NCI-H82 treated with DMSO at 0.1 percent for 48 hours (cell line): Measurements from ENCODE around the gene PORCN.

Experiments
- DNase-seq: peaks from one replicate; lab custom pipeline; 2025; ENCODE audit not compliant: unreplicated experiment; lab: John Stamatoyannopoulos, UW

PORCN gene

DNA sequence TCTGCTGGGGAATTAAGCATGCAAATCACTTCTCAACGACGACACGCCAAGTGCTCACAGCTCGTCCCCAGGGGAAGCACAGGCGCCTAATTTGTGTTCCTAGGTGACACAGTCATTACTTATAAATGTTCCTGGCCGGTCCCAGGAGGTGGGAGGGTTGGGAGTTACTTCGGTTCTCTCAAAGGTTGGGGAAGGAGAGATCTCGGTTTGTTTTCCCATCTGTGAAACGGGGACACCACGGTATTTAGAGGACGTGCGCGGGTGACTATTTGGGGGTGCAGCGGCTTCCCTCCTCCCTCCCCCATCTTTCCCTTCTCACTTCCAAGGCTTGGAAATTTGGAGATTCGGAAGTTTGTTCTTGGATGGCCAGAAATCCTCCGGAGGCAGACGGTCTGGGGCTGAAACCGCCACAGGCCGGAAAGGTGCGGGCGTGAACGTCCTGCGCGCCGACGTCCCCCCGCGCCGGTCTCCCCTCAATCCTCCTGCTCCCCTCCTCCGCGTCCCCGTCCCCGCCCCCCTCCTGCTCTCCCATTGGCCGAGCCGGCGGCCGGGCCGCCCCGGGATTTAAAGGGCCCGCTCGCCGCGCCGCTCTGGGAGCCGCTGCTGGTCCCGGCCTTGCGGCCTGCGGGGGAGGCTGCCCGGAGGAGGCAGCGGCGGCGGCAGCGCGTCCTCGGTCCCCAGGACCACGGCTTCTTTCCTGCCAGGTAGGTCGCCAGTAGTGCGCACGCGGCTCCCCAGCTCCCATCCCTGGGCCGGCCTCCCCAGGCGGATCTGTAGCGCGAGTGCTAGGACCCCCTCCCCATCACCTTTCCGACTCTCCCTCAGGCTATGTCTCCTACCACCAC, at the start of gene PORCN:
Gene PORCN, plus strand, starts transcription at position 593 of the 845 bp plus-strand sequence. CDS start 829 bp downstream, outside the sequence.
- peak; percentile 19 for DNase-seq

GRCh38 chrX:48459483-48459882, 49.3 kb upstream of the PORCN start:
- DNase-seq, result no peak

DNA sequence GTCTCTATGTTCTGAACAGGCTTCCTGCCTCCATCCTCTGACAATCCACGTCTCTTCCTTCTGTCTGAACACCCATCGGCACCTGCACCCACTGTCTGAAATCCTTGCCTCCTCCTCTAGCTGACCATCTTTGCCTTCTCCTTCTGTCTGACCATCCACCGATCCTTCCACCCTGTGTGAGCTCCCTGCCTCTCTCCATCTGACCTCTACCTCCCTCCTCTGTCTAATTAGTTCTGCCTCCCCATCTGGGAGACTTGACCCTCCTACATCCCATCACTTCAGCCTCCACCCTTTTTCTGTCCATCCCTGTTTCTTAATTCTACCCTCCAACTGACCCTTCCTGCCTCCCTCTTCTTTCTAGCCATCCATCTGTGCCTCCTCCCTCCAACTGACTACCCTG, 48.8 kb upstream of the PORCN start:
- DNase-seq, result no peak

DNA sequence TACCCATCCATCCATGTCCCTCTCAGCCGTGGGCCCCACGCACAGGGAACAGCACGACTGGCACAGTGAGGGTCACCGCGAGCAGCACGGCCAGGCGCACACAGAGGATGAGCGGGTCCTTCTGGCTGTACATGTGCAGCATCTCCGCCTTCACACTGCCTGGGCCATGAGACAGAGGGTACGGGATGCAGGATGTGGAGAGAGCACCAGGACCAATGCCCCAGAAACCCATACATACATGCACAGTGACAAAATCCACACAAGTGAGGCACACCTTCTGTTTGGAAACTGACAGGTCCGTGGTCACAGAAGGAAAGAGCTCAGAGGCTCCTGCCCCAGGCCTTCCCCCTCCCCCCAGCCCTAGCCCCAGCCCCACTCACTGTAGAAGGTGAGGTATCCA, 48.2 kb upstream of the PORCN start:
- DNase-seq, result no peak

DNA sequence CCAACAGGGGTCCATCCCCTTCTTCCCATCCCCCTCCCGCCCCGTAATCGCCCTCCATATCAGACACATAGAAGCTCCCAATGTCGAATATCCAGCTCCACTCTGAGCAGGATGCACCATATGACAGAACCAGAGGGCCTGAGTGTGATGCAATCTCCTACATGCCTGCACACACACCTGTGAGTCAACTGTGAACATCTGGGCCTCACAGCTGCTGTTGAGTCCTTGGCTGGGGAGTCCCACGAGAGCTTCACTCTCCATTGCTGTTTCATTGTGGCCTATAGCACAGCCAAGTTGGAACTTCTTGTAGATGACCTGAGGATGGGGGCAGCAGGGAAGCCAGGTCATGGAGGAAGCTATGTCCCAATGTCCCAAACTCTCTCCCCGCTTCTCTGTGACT, 47.0 kb upstream of the PORCN start:
- no peak for DNase-seq

GRCh38 chrX:48465336-48465933, 43.4 kb upstream of the PORCN start:
- DNase-seq, result no peak

DNA sequence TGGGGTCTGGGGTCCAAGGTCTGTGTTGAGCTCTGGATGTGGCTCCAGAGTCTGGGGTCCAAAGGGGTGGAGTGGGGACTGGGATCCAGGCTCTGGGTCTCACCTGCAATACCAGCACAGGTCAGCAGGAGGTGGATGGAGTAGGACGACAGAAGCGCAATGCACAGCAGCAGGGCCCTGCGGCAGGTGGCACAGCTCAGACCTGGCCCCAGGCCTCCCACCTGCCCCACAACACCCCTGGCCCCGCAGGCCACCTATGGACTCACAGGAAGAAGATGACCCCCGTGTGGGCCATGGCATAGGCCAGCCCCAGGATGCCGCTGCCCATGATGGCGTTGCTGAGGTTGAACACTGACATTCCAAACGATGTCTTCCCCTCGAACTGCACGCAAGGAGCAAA, 42.1 kb upstream of the PORCN start:
- DNase-seq, result peak; percentile 25

GRCh38 chrX:48467281-48467761, 41.5 kb upstream of the PORCN start:
- DNase-seq, result no peak

- peak; percentile 70 for DNase-seq
Observed at GRCh38 chrX:48468247-48468671, 40.5 kb upstream of the PORCN start.

DNA sequence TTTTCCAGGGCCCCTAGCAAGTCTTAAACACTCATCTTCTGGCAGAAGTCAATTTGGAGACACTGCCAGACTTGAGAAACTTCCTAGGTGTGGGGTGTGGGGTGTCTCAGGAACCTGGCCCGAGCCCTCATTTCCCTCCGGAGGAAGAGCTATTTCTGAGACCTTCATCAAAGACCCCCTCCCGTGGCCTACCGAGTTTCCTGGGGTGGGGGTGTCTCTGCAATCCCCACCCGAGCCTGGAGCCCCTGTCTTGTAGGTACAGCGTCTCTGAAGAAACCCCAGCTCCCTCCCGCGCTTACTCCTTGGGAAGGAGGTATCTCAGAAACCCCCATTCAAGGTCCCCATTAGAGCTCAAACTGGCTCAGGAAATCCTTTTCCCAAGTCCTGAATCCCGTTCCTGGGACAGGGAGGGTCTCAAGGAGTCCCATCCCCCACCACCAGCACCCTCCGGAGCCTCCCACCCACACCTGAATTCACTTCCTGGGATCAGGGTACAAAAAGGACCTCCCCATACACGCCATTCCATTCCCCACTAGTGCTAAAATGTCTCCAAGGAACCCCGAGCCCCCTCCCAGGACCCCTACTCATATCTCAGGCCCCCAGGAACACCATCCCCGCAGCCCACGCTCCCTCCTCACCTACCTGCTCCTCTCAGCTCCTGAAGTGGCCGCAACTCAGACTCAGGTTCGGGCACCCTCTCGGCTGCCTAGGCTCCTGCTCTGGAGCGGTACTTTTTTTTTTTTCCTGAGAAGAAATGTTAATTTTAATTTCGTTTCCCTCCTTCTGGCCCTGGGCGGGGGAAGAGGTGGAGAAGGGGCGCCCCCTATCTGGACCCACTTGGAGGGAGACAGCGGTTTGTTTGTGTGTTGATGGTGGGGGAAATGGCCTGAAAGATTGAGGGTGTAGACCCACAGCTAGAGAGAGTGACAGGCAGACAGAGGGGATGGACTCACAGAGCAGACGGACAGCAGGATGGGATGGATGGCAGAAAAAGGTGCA, 39.8 kb upstream of the PORCN start:
- DNase-seq, result peak; percentile 67

- no peak for DNase-seq
Observed at GRCh38 chrX:48470110-48470832, 38.5 kb upstream of the PORCN start, which contains the start of gene SLC38A5. SLC38A5 (minus strand) TSS chrX:48470260; CDS start chrX:48467924, 2,336 bp downstream.

DNA sequence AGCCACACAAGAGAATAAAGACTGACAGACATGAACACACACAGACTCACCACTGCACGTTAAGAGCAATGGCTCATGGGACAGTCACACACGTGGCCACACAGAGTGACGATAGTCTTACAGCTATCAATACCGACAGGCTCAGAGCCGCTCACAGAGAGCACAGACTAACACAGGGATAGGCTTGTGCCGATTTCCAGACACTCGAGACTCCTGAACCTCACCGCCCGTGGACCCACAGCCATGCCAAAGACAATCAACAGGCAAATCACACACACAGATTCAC, 38.0 kb upstream of the PORCN start:
- DNase-seq, result no peak

GRCh38 chrX:48471504-48471903, 37.3 kb upstream of the PORCN start:
- DNase-seq, result no peak

DNA sequence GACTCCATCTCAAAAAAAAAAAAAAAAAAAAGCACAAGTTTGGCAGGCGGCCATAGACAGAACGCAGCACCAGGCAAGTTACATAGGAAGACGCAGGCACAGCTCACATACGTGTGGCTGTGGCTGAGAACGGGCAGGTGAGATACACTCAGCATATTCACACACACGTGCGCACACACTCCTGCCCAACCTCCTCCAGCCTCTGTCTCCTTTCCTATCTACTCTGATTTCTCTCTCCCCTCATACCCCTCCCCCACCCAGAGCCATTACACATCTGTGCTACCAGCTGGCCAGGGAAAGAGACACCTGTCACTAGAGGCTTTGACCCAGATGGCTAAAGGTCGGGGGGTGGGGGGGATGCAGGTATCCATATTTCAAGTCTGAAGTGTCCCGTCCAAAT, 36.6 kb upstream of the PORCN start:
- peak; percentile 81 for DNase-seq

- DNase-seq, result peak; percentile 96
Observed at GRCh38 chrX:48472851-48473703, 35.7 kb upstream of the PORCN start.

DNA sequence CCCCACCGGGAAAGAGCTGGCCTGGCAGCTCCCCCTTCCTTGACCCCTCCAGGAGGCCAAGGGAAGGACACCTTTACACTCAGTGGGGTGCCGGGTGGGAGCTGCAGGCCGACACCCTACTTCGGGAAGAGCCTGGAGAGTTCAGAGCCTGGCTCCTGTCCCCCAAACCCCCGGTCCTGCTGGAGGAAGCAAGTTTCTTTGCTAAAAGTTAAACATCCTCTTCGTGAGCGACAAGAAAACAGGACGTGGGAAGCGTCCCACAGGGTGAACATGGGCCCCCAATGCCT, 35.1 kb upstream of the PORCN start:
- no peak for DNase-seq

GRCh38 chrX:48474127-48474526, 34.7 kb upstream of the PORCN start:
- DNase-seq, result no peak

- DNase-seq, result no peak
Observed at GRCh38 chrX:48474581-48474980, 34.2 kb upstream of the PORCN start.

DNA sequence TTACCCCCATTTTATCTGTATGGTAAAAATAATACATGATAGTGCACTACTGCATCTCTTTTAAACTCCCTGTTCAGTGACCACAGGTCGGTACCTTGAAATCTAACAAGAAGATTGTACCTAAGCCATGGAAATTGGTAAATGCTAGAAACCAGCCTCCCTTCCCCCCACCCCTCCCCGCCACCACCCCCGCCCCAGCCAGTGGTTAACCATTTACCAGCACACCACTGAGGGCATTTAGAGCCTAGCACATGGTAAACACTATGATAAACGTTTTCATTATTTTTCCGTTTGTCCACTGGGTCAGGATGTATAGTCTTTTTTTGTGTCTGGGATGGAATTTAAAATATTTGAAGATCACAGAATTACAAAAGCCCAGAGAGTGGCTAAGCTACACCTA, 33.5 kb upstream of the PORCN start:
- DNase-seq, result no peak
